ENCODE measurements around the gene PGPEP1.

GRCh38 chr19:18390065-18390907 is 49.9 kb downstream of the PGPEP1 start:
- TF ChIP-seq CTCF (IDR thresholded peaks at IDR 0.05) (no peak), POLR2A (IDR thresholded peaks at IDR 0.05) (no peak)

Measured in right lobe of liver (tissue), 4 donors.